HG03097 (cell line): ENCODE data around the gene PIP5K1C.

Experiments
- ATAC-seq: cut with Tn5 transposase; IDR thresholded peaks from one replicate; pipeline ENCODE4 v1.9.1; 2021; ENCODE audit not compliant: unreplicated experiment, low FRiP score

The PIP5K1C gene

GRCh38 chr19:3700242-3701032, at the start of gene PIP5K1C:
PIP5K1C (minus strand) TSS chr19:3700468; CDS start chr19:3700390, 78 bp downstream.
- peak; percentile 83 for ATAC-seq

GRCh38 chr19:3748965-3749364, 48.7 kb upstream of the PIP5K1C start:
- no peak for ATAC-seq

- ATAC-seq: no peak
These were observed 46.2 kb upstream of the PIP5K1C start for GRCh38 chr19:3746371-3747056.

GRCh38 chr19:3745363-3746045, 45.2 kb upstream of the PIP5K1C start:
- no peak for ATAC-seq

- no peak for ATAC-seq
These were observed 43.2 kb upstream of the PIP5K1C start for GRCh38 chr19:3743486-3743885.

- no peak for ATAC-seq
These were observed 40.2 kb upstream of the PIP5K1C start for GRCh38 chr19:3740431-3740830.

- ATAC-seq: no peak
These were observed 38.4 kb upstream of the PIP5K1C start for GRCh38 chr19:3738477-3739220.

- no peak for ATAC-seq
These were observed 37.4 kb upstream of the PIP5K1C start for GRCh38 chr19:3737487-3738205.

- no peak for ATAC-seq
These were observed 35.9 kb upstream of the PIP5K1C start for GRCh38 chr19:3736106-3736724.

- ATAC-seq: no peak
These were observed 34.0 kb upstream of the PIP5K1C start for GRCh38 chr19:3734310-3734600.

- ATAC-seq: no peak
These were observed 33.5 kb upstream of the PIP5K1C start for GRCh38 chr19:3733549-3734309.

GRCh38 chr19:3732108-3732507, 31.8 kb upstream of the PIP5K1C start:
- no peak for ATAC-seq

- no peak for ATAC-seq
These were observed 30.2 kb upstream of the PIP5K1C start for GRCh38 chr19:3730457-3730958.

GRCh38 chr19:3725640-3726310, 25.5 kb upstream of the PIP5K1C start:
- ATAC-seq: no peak

GRCh38 chr19:3725121-3725520, 24.9 kb upstream of the PIP5K1C start:
- no peak for ATAC-seq

GRCh38 chr19:3723883-3724282, 23.6 kb upstream of the PIP5K1C start:
- ATAC-seq: no peak

- no peak for ATAC-seq
These were observed 22.8 kb upstream of the PIP5K1C start for GRCh38 chr19:3723110-3723488.

- ATAC-seq: no peak
These were observed 22.3 kb upstream of the PIP5K1C start for GRCh38 chr19:3722443-3723109.
